ENCODE data around the gene BCO1.

- TF ChIP-seq MAX (IDR thresholded peaks at IDR 0.05; ENCODE audit: low read depth, low read length) (no peak), CTCF (IDR thresholded peaks at IDR 0.05; ENCODE audit: low read depth, low read length) (no peak), POLR2A (IDR thresholded peaks at IDR 0.05; ENCODE audit: extremely low read depth, insufficient read length) (no peak), MYC (IDR thresholded peaks at IDR 0.05; ENCODE audit: low read depth, low read length) (no peak)
Measured at GRCh38 chr16:81321536-81321935, 83.0 kb downstream of the BCO1 start.
